Activated CD4-positive, alpha-beta T cell treated with anti-CD3 and anti-CD28 coated beads for 36 hours (primary cell): ENCODE results near the gene SAMD4A. TPM values are rescaled to one million over a fixed set of nuclear protein-coding genes. Genes with fewer than 3 reads are reported as not detected.

Experiments
- ATAC-seq: fragments of 200-7000 bp; cut with Tn5 transposase; one replicate; pipeline ENCODE4 v1.10.0; 2021; ENCODE audit warnings: mild to moderate bottlenecking, moderate library complexity
- CTCF ChIA-PET: fragments of 350-600 bp; sonication (Branson Sonifier 250); formaldehyde crosslinking; loops from one replicate; lab custom pipeline; 2021; ENCODE audit warnings: antibody characterized with exemption; lab: Charles Lee
- POLR2A ChIA-PET: fragments of 350-600 bp; sonication (Branson Sonifier 250); formaldehyde crosslinking; loops from one replicate; lab custom pipeline; 2021; ENCODE audit warnings: antibody characterized with exemption, inconsistent platforms; lab: Charles Lee
- DNase-seq: peaks from one replicate; pipeline ENCODE4 v3.0.0-alpha.2; 2020
- H3K27ac Mint-ChIP-seq: one replicate; pipeline ENCODE4 v1.8.0; 2021; ENCODE audit warnings: mixed read lengths
- H3K27me3 Mint-ChIP-seq: one replicate; pipeline ENCODE4 v1.8.0; 2021; ENCODE audit warnings: mixed read lengths
- H3K36me3 Mint-ChIP-seq: one replicate; pipeline ENCODE4 v1.8.0; 2021; ENCODE audit warnings: low read depth, mixed read lengths
- H3K4me1 Mint-ChIP-seq: one replicate; pipeline ENCODE4 v1.8.0; 2021; ENCODE audit warnings: mixed read lengths
- H3K4me3 Mint-ChIP-seq: one replicate; pipeline ENCODE4 v1.8.0; 2021; ENCODE audit warnings: mild to moderate bottlenecking, moderate library complexity, mixed read lengths
- H3K9me3 Mint-ChIP-seq: one replicate; pipeline ENCODE4 v1.8.0; 2021; ENCODE audit warnings: low read depth, mixed read lengths
- intact Hi-C, 2 experiments: fragments of 100-400 bp; cut with DNase I in 1 of 2; cut with micrococcal nuclease in 1 of 2; formaldehyde crosslinking; loops; one replicate each; pipeline versions ENCODE4 v1.14.2 to v1.15.1; 2022 to 2024; cut with DNase I, micrococcal nuclease
- total RNA-seq, 2 experiments: library from RNA; stranded (reverse); gene quantifications; one replicate each; pipeline ENCODE4 v1.2.3, GENCODE V29; 2021

Gene SAMD4A
- total RNA-seq, 2 experiments from 2014 or later: 2.7 to 2.8 TPM

DNA sequence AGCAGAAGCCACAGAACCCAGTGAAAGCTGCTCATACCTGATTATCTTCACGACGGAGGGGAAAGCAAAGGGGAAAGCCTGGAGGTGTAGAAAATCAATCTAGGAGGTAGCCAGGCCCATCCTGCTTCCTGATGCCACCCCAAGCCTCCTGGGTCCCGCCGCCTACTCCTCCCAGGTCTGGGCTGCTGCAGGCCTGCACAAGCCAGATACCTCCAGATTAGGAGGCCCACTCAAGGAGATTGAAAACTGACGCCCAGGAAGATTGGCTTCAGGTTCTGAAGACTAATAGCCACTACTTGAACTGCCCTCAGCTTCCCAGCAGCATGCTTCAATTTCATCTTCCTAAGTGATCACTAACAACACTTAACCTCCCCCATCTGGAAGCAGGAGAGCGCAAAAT lies 248.6 kb downstream of the SAMD4A start:
- no peak for ATAC-seq
- H3K4me1 Mint-ChIP-seq: no peaks in the 10 kb centered on the region
- peaks cover 3% of the 10 kb centered on the region for H3K27me3 Mint-ChIP-seq
- no peaks in the 10 kb centered on the region for H3K36me3 Mint-ChIP-seq
- H3K27ac Mint-ChIP-seq: no peak overlapping the region
- no peaks in the 10 kb centered on the region for H3K9me3 Mint-ChIP-seq
- intact Hi-C loops: no loop called here
- DNase-seq: no peak
- H3K4me3 Mint-ChIP-seq: no peak overlapping the region
- POLR2A ChIA-PET: no interaction called here
- CTCF ChIA-PET: interaction anchor here (0.6 to 2.9 kb wide), 4 partner anchors 10 to 1873 kb away, joined by 3 to 9 read pairs (median 4); no protein-coding TSS in a partner anchor

- no peaks in the 10 kb centered on the region for H3K36me3 Mint-ChIP-seq
- peaks cover 3% of the 10 kb centered on the region for H3K27me3 Mint-ChIP-seq
- no peaks in the 10 kb centered on the region for H3K4me1 Mint-ChIP-seq
- no peak overlapping the region for H3K27ac Mint-ChIP-seq
- DNase-seq (no peak), ATAC-seq (no peak)
- intact Hi-C loops: no loop called here
- POLR2A ChIA-PET: no interaction called here
- CTCF ChIA-PET: interaction anchor here (0.6 to 2.9 kb wide), 4 partner anchors 11 to 251 kb away, joined by 3 to 9 read pairs (median 3); no protein-coding TSS in a partner anchor
- no peaks in the 10 kb centered on the region for H3K9me3 Mint-ChIP-seq
- no peak overlapping the region for H3K4me3 Mint-ChIP-seq
These were observed 249.5 kb downstream of the SAMD4A start for GRCh38 chr14:54816450-54816849.

DNA sequence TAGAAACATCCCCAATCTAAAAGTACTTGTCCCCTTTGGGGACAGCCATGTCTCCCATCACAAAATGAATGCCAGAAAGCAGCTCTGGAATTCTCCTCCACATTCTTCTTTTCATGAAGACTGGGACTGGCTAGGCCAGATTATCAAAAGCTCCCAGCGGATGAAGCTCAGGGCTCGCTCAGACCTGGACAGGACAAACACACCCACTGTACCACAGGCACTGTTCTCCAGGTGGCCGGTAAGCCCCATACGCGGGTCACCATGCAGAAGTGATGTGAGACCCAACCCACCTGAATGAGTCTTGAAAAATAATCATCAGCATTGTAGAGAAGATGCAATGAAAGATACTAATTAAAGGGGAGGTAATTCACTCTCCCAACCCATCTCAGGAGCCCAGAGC lies 250.6 kb downstream of the SAMD4A start:
- DNase-seq (no peak), ATAC-seq (no peak)
- CTCF ChIA-PET: interaction anchor here (0.6 to 2.9 kb wide), 4 partner anchors 12 to 173 kb away, joined by 3 to 9 read pairs (median 3); no protein-coding TSS in a partner anchor
- H3K4me1 Mint-ChIP-seq: no peaks in the 10 kb centered on the region
- intact Hi-C loops: no loop called here
- H3K27ac Mint-ChIP-seq: no peak overlapping the region
- H3K36me3 Mint-ChIP-seq: no peaks in the 10 kb centered on the region
- peaks cover under 1% of the 10 kb centered on the region for H3K9me3 Mint-ChIP-seq
- H3K27me3 Mint-ChIP-seq: peaks cover 3% of the 10 kb centered on the region
- POLR2A ChIA-PET: no interaction called here
- H3K4me3 Mint-ChIP-seq: no peak overlapping the region

DNA sequence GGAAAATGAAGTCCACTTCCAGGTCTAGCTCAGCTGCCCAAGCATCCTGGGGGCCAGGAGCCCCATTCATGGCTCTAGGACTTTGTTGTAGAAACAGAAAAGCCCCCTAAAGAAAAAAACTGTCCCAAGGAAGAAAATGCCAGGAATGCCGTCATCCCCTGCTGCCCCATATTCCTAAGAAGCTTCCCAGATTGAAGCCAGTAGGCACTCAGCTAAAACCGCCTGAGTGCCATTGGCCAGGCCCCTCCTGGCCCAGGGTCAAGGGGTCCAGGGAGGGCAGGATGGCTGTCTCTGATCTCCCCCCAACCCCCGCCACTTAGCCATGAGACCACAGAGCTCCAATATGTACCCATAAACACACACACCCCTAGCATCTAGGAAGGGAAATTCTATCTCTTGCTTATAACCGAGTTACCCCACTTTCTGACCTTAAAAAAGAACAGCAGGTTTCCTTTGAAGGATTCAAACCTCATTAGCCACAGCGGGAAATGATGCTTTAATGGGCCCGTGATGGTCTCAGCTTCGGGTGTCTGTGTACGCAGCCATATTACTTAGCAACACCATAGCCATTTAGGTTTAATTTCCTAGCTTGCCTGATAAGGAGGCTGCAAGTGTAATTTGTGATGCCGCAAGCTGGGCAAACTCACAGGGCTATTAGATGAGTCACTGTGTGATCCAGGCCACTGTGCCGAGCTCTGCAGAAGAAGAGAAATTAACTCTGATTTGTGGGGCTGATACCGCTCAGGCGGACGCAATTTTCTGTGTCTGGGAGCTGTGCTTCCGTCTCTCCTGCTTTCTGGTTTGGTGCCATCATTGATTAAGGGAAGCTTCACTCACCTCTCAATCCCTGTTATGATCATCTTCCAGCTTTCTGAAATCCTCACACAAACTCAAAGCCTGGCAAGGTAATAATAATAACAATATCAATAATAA lies 251.5 kb downstream of the SAMD4A start:
- H3K27ac Mint-ChIP-seq: no peak overlapping the region
- intact Hi-C loops: no loop called here
- no peak overlapping the region for H3K4me3 Mint-ChIP-seq
- CTCF ChIA-PET: interaction anchor here (0.6 to 2.9 kb wide), 4 partner anchors 13 to 26 kb away, joined by 3 to 9 read pairs (median 4); no protein-coding TSS in a partner anchor
- POLR2A ChIA-PET: no interaction called here
- ATAC-seq: no peak
- H3K36me3 Mint-ChIP-seq: no peaks in the 10 kb centered on the region
- H3K27me3 Mint-ChIP-seq: peaks cover 3% of the 10 kb centered on the region
- H3K4me1 Mint-ChIP-seq: no peaks in the 10 kb centered on the region
- no peak for DNase-seq
- peaks cover 4% of the 10 kb centered on the region for H3K9me3 Mint-ChIP-seq

DNA sequence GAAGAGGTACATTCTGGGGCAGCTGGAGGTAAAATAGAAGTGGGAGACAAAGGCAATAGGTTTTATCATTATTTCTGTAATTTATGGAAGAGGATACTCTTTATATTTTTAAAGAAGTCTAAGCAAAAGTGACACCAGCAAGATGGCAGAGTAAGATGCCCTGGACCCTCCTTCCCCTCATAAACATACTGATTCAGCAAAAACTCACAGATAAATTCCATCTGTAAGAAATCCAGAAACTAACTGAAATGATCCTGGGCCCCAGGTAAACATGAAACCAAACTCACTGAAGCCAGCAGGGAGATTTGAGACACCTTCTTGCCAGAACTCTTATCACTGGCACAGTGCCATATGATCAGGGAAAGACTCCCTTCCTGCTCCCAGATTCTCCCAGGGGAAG lies 255.8 kb downstream of the SAMD4A start:
- Mint-ChIP-seq H3K27ac (no peak overlapping the region), H3K4me3 (no peak overlapping the region), H3K4me1 (no peaks in the 10 kb centered on the region), H3K36me3 (no peaks in the 10 kb centered on the region), H3K27me3 (peaks cover 3% of the 10 kb centered on the region), H3K9me3 (peaks cover 24% of the 10 kb centered on the region)
- DNase-seq (no peak), ATAC-seq (no peak)
- ChIA-PET POLR2A (no interaction called here), CTCF (no interaction called here)
- intact Hi-C loops: no loop called here

DNA sequence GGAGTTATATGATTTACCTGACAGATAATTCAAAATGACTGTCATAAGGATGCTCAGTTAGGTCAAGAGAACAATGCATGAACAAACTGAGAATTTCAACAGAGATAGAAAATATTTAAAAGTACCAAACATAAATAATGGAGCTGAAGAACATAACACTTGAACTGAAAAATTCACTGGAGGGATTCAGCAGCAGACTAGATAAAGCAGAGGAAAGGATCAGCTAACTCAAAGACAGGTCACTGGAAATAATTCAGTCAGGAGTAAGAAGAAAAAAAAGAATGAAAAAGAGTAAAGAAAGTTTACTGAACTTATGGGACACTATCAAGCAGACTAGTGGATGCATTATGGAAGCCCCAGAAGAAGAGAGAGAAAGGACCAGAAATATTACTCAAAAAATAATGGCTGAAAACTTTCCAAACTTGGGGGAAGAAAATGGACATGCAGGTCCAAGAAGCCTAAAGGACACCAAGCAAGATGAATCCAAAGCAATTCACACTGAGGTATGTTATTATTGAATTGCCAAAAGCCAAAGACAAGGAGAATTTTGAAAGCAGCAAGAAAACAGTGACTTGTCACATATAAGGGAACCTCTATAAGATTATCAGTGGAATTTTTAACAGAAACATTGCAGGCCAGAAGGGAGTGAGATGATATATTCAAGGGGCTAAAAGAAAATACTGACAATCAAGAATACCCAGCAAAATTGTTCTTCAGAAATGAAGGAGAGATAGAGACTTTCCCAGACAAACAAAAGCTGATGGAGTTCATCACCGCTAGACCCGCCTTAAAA lies 257.0 kb downstream of the SAMD4A start:
- H3K9me3 Mint-ChIP-seq: peaks cover 24% of the 10 kb centered on the region
- H3K4me1 Mint-ChIP-seq: no peaks in the 10 kb centered on the region
- H3K27ac Mint-ChIP-seq: no peak overlapping the region
- intact Hi-C loops: no loop called here
- DNase-seq (no peak), ATAC-seq (no peak)
- H3K27me3 Mint-ChIP-seq: peaks cover 3% of the 10 kb centered on the region
- ChIA-PET POLR2A (no interaction called here), CTCF (interaction anchor here (1.7 kb wide), 1 partner anchor 18 kb away, joined by 5 read pairs; no protein-coding TSS in a partner anchor)
- no peak overlapping the region for H3K4me3 Mint-ChIP-seq
- H3K36me3 Mint-ChIP-seq: no peaks in the 10 kb centered on the region

- Mint-ChIP-seq H3K4me3 (no peak overlapping the region), H3K27me3 (no peaks in the 10 kb centered on the region), H3K9me3 (peaks cover 24% of the 10 kb centered on the region), H3K36me3 (no peaks in the 10 kb centered on the region), H3K4me1 (no peaks in the 10 kb centered on the region), H3K27ac (no peak overlapping the region)
- no peak for ATAC-seq
- DNase-seq: no peak
- POLR2A ChIA-PET: no interaction called here
- intact Hi-C loops: no loop called here
- CTCF ChIA-PET: interaction anchor here (0.6 kb wide), 1 partner anchor 449 kb away, joined by 4 read pairs; no protein-coding TSS in a partner anchor
These were observed 261.1 kb downstream of the SAMD4A start for GRCh38 chr14:54828037-54828436.

- H3K9me3 Mint-ChIP-seq: peaks cover 15% of the 10 kb centered on the region
- DNase-seq (no peak), ATAC-seq (no peak)
- POLR2A ChIA-PET: no interaction called here
- no peak overlapping the region for H3K4me3 Mint-ChIP-seq
- CTCF ChIA-PET: interaction anchor here (0.6 to 0.7 kb wide), 2 partner anchors 17 to 230 kb away, joined by 3 read pairs; no protein-coding TSS in a partner anchor
- no peak overlapping the region for H3K27ac Mint-ChIP-seq
- no peaks in the 10 kb centered on the region for H3K36me3 Mint-ChIP-seq
- intact Hi-C loops: no loop called here
- no peaks in the 10 kb centered on the region for H3K4me1 Mint-ChIP-seq
- H3K27me3 Mint-ChIP-seq: no peaks in the 10 kb centered on the region
These were observed 262.7 kb downstream of the SAMD4A start for GRCh38 chr14:54829486-54830224.

- H3K4me1 Mint-ChIP-seq: no peaks in the 10 kb centered on the region
- H3K4me3 Mint-ChIP-seq: no peak overlapping the region
- H3K27ac Mint-ChIP-seq: no peak overlapping the region
- H3K36me3 Mint-ChIP-seq: no peaks in the 10 kb centered on the region
- ATAC-seq (no peak), DNase-seq (no peak)
- H3K27me3 Mint-ChIP-seq: no peaks in the 10 kb centered on the region
- CTCF ChIA-PET: no interaction called here
- POLR2A ChIA-PET: no interaction called here
- intact Hi-C loops: no loop called here
- peaks cover 10% of the 10 kb centered on the region for H3K9me3 Mint-ChIP-seq
These were observed 263.7 kb downstream of the SAMD4A start for GRCh38 chr14:54830650-54831049.

DNA sequence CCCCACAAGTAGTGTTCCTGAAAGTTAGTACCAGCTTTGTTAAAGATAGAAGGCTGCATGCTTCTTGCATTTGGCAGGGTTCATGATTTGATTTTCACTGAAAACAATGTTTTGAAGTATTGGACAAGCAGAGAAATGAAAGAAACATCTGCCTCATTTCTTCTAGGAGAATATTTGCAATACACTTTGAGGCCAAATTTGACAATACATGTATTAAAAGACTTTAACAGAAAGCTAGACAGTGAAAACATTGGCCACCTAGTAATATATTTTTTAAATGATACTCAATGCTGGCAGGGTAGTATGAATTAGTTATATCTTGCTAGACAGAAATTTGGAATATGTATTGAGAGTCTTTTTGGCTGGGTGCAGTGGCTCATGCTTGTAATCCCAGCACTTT lies 267.2 kb downstream of the SAMD4A start:
- ChIA-PET POLR2A (no interaction called here), CTCF (interaction anchor here (0.7 kb wide), 1 partner anchor 86 kb away, joined by 3 read pairs; no protein-coding TSS in a partner anchor)
- no peak overlapping the region for H3K27ac Mint-ChIP-seq
- H3K9me3 Mint-ChIP-seq: peaks cover 4% of the 10 kb centered on the region
- H3K4me3 Mint-ChIP-seq: no peak overlapping the region
- intact Hi-C loops: no loop called here
- DNase-seq (no peak), ATAC-seq (no peak)
- no peaks in the 10 kb centered on the region for H3K27me3 Mint-ChIP-seq
- no peaks in the 10 kb centered on the region for H3K4me1 Mint-ChIP-seq
- H3K36me3 Mint-ChIP-seq: peaks cover 3% of the 10 kb centered on the region

DNA sequence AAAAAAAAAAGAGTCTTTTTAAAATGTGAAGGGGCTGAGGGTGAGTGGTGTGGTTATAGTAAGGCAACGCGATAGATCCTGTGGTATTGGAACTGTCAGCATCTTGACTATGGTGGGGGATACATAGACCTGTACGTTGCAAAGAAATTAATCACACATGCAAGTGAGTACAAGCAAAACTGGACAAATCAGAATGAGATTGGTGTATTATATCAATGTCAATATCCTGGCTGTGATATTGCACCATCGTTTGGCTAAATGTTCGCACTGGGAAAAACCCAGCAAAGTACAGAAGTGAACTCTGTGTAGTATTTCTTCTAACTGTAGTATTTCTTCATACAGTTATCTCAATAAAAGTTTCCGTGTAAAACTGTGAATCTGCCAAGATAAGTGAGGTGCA lies 267.8 kb downstream of the SAMD4A start:
- Mint-ChIP-seq H3K27me3 (no peaks in the 10 kb centered on the region), H3K9me3 (peaks cover 4% of the 10 kb centered on the region), H3K4me1 (no peaks in the 10 kb centered on the region), H3K36me3 (peaks cover 7% of the 10 kb centered on the region), H3K27ac (no peak overlapping the region), H3K4me3 (no peak overlapping the region)
- intact Hi-C loops: no loop called here
- DNase-seq: no peak
- POLR2A ChIA-PET: no interaction called here
- ATAC-seq: no peak
- CTCF ChIA-PET: no interaction called here
